Pancreas (tissue), 10 donors: ENCODE results near the gene PGR. TPM values are rescaled to one million over a fixed set of nuclear protein-coding genes. Genes with fewer than 3 reads are reported as not detected.
A peak's percentile ranks its signal among the peaks of the same experiment; 100 is the strongest.

Experiments used
- ATAC-seq, 4 donors: fragments of 200-7000 bp; cut with Tn5 transposase; one replicate each; pipeline versions ENCODE4 v1.8.0 to v1.9.1; 2020; ENCODE audit warnings: mild to moderate bottlenecking in 4 of 4, moderate library complexity in 4 of 4
- DNase-seq, 6 donors: peaks; one replicate each; pipeline ENCODE4 v3.0.0-alpha.2; 2020
- FAIRE-seq: peaks from 2 replicates; lab custom pipeline; 2012; peaks lifted over from hg19 to GRCh38; lab: Jason Lieb, UNC
- H3K27ac ChIP-seq, 4 donors: fragments of 200-600 bp; sonication (generic); 1 replicate in 3 of 4; 2 replicates in 1 of 4; pipeline versions ENCODE4 v1.5.0 to v1.8.0; 2020
- H3K27me3 ChIP-seq, 4 donors: fragments of 200-600 bp; one replicate each; pipeline ENCODE4 v1.8.0; 2021
- H3K36me3 ChIP-seq, 3 donors: fragments of 200-600 bp; sonication (generic) in 1 of 3; one replicate each; pipeline versions ENCODE4 v1.5.0 to v1.8.0; 2020 to 2021
- H3K4me1 ChIP-seq, 3 donors: fragments of 200-600 bp; one replicate each; pipeline ENCODE4 v1.8.0; 2021
- H3K4me3 ChIP-seq, 4 donors: fragments of 200-600 bp; sonication (generic) in 2 of 4; one replicate each; pipeline versions ENCODE4 v1.5.0 to v1.8.0; 2020 to 2021
- H3K9me3 ChIP-seq, 4 donors: fragments of 200-600 bp; one replicate each; pipeline ENCODE4 v1.8.0; 2021
- CTCF ChIP-seq, 4 donors: fragments of 200-600 bp; sonication (generic) in 3 of 4; IDR thresholded peaks; one replicate each; pipeline versions ENCODE4 v1.5.0 to v1.8.0; 2021; ENCODE audit warnings: antibody characterized with exemption in 4 of 4
- WGBS, 2 donors: extraction: QIAGEN DNeasy Blood & Tissue Kit; methylation state at CpG; one replicate each; pipeline ENCODE4 v1.1.7; 2013; 5-methylcytosine and 5-hydroxymethylcytosine counted together
- intact Hi-C, 3 donors: fragments of 100-400 bp; cut with DNase I; formaldehyde crosslinking; loops; one replicate each; pipeline versions ENCODE4 v1.11.1 to v1.14.2; 2022
- polyA plus RNA-seq, 2 donors: library from polyadenylated mRNA; stranded (reverse); fragments of 200-250 nt; gene quantifications; one replicate each; pipeline ENCODE4 v1.2.3, GENCODE V29; 2013
- total RNA-seq, 6 donors: library from RNA; stranded (reverse); fragmentation: NEBNext Ultra II Directional in 4 of 6; extraction: Animal tissue kit (Norgen Biotek cat#: 25700) in 4 of 6; gene quantifications; one replicate each; pipeline versions ENCODE4 v1.2.1 to v1.2.4, GENCODE V29; 2021 to 2023
- donor health status: healthy with polysubstance abuse.
- donor health status: DM: no; HTN: no; CAD: no; lungs with moderate emphysema.
- donor health status: DM: no; HTN: no; CAD: no.
- donor health status: control.
- donor health status: control.
- donor health status: Bipolar disorder and iron deficiency.
- donor health status: DM: yes; HTN: yes; CAD: no.
- donor health status: DM: no; HTN: no; CAD: no.
- donor health status: DM: no; HTN: no; CAD: no.
- donor health status: DM: yes; HTN: yes; CAD: no.

Gene PGR
- total and polyA plus RNA-seq, 8 donors = 0.23 to 1.9 (median 0.73) TPM

DNA sequence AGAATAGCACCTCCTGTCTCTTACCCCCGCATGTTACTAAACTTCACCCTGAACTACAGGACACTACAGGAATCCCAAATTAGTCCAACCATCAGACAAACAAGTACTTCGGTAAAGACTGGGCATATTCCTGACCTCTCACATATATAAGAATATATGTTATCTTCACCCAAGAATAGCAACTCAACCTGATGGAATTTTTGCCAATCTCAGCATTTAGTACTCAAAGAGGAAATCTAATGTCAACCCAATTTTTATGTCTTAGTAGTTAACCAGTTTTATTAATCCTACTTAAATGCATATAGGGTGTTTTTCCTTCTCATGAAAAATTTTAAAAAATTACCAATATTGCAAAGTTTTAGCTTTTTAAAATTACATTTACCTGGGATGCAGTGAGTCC lies 26.2 kb downstream of the PGR start:
- no peak for FAIRE-seq
- 59 to 75% methylated on average over 2 of the region's 2 CpGs for WGBS, 2 donors
- no peaks in the 10 kb centered on the region for H3K27me3 ChIP-seq

DNA sequence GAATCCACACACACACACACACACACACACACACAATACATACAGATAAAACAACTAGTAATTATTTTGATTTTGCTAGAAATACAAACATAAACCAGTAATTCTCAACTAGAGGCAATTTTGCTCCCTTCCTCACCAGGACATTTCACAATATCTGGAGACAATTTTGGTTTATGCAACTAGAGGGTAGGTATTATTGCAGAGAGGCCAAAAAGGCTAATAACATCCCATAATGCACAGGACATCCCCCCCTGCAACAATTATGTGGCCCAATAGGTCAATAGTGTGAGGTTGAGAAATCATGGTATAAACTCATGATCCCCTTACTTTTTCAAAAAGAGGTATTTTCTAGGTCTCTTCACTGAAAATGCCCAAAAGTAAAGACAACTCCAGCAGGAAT lies 29.0 kb downstream of the PGR start:
- no peaks in the 10 kb centered on the region for H3K9me3 ChIP-seq
- no peak overlapping the region for H3K27ac ChIP-seq
- intact Hi-C loops = no loop called here
- no peak for ATAC-seq
- no peak for TF ChIP-seq CTCF (IDR thresholded peaks at IDR 0.05)
- no peaks in the 10 kb centered on the region for H3K27me3 ChIP-seq
- no peak for DNase-seq
- no peaks in the 10 kb centered on the region for H3K36me3 ChIP-seq
- FAIRE-seq = no peak
- H3K4me3 ChIP-seq = no peak overlapping the region
- no peaks in the 10 kb centered on the region for H3K4me1 ChIP-seq

More for the DNA sequence above, 26.2 kb downstream of the PGR start:
- no peak for TF ChIP-seq CTCF (IDR thresholded peaks at IDR 0.05)
- no peak for ATAC-seq
- Histone ChIP-seq H3K27ac (no peak overlapping the region), H3K4me1 (no peaks in the 10 kb centered on the region), H3K4me3 (no peak overlapping the region), H3K9me3 (no peaks in the 10 kb centered on the region), H3K36me3 (no peaks in the 10 kb centered on the region)
- no peak for DNase-seq
- intact Hi-C loops = no loop called here

DNA sequence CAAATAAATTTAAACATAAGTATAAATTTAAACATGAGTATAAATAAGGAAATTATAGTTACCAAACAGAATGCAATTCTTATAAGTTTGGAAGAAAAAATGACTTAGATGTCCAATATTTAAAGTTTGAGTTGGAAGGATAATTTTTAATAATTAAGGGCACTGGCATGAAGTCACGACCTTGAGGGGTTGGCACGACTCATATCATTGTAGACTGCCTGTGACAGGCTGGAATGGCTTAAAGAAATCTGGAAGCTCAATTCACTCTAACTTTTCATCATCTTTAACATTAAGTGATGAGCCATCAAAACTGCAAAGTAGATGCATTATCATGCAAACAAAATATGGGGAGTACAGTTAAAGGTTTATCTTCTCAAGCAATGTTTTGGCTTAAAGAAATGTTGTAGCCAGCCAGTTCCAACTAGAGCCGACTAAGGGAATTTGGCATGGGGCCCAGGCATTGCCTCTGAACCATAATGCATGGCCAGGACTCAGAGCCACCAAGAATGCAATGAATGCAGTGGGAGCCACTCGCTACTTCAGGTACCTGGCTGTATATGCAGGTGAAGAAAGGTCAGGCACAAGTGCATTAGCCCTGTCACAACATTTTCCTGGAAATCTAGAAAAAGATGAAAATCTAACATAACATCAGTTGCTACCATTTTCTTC lies 33.4 kb downstream of the PGR start:
- Histone ChIP-seq H3K36me3 (no peaks in the 10 kb centered on the region), H3K27ac (no peak overlapping the region), H3K9me3 (no peaks in the 10 kb centered on the region), H3K27me3 (no peaks in the 10 kb centered on the region), H3K4me3 (no peak overlapping the region), H3K4me1 (no peaks in the 10 kb centered on the region)
- TF ChIP-seq CTCF (IDR thresholded peaks at IDR 0.05) = no peak
- intact Hi-C loops = no loop called here
- WGBS, 2 donors = 25 to 34% methylated on average over 4 of the region's 4 CpGs
- no peak for FAIRE-seq
- no peak for ATAC-seq
- no peak for DNase-seq

DNA sequence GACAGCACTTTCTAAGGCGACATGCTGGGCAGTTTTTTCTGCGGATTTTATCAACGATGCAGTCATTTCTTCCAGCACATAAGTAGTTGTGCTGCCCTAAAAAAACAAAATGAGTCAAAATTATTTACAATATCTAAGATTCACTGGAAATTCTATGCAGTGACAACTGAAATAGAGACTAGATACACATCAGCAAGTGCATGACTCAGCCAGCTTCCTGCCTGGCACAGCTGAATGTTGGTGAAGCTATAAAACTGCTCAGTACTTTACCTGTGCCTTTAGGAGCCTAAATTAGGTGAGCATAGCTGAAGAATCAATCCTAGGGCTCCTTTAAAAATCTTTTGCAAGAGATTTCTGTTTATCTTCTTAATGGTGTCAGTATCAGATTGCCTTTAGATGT lies 37.8 kb downstream of the PGR start:
- TF ChIP-seq CTCF (IDR thresholded peaks at IDR 0.05) = no peak
- intact Hi-C loops = no loop called here
- Histone ChIP-seq H3K9me3 (no peaks in the 10 kb centered on the region), H3K4me3 (no peak overlapping the region), H3K27me3 (no peaks in the 10 kb centered on the region), H3K4me1 (no peaks in the 10 kb centered on the region), H3K36me3 (no peaks in the 10 kb centered on the region), H3K27ac (no peak overlapping the region)
- WGBS, 2 donors = 64 to 73% methylated on average over 3 of the region's 3 CpGs
- ATAC-seq (peak in 1 of 4 donors; percentile 69), FAIRE-seq (no peak), DNase-seq (no peak)

DNA sequence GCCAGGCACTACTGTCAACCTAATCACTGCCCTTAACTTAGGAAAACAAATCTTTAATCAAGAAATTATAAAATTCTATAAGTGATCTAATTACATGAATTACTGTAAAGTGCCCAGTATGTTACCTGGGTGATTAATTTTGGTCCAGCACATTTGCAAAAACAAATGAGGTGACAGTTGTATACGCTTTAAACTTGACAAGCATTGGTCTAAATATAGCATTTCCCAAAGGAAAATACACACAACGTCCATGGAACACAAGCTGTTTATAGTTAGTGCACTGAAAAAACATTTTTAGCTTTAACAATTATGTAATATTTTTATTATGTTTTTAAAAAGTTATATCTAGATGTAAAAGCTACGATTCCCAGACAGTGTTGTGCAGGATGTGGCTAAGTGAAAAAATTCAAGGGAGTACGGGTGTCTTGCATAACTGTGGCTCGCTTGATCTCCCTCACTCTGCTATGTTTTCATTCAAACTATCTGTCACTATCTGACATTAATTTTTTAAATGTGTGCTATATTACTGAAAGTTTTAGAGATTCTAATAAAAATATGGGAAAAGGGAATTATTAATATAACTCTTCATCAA lies 38.8 kb downstream of the PGR start:
- 40 to 43% methylated on average over 5 of the region's 5 CpGs for WGBS, 2 donors
- H3K27me3 ChIP-seq = no peaks in the 10 kb centered on the region
- no peak overlapping the region for H3K27ac ChIP-seq
- no peak overlapping the region for H3K4me3 ChIP-seq
- no peaks in the 10 kb centered on the region for H3K9me3 ChIP-seq
- no peaks in the 10 kb centered on the region for H3K36me3 ChIP-seq
- FAIRE-seq = no peak
- H3K4me1 ChIP-seq = no peaks in the 10 kb centered on the region
- ATAC-seq = no peak
- DNase-seq = no peak
- TF ChIP-seq CTCF (IDR thresholded peaks at IDR 0.05) = no peak
- intact Hi-C loops = no loop called here
